ENCODE results near the gene RALBP1. TPM values are rescaled to one million over a fixed set of nuclear protein-coding genes. Genes with fewer than 3 reads are reported as not detected.

The RALBP1 gene
- total and polyA plus RNA-seq, 2 of the 4 experiments (the other 2 are of a cell fraction) = 30.6 to 38.2 TPM

GRCh38 chr18:9535430-9535991 lies 60.2 kb downstream of the RALBP1 start:
- Histone ChIP-seq H3K4me2 (ENCODE audit: low read depth, low read length) (peak overlapping the region; percentile 9; the same call in 1 of the 2 replicates), H3K23ac (ENCODE audit: low read depth, low read length) (peak overlapping the region; percentile 46; the same call in 1 of the 2 replicates), H4K5ac (ENCODE audit: low read depth, low read length) (no peak overlapping the region), H2BK20ac (ENCODE audit: low read depth, low read length) (peak overlapping the region; percentile 67; the same call in 1 of the 2 replicates), H3K56ac (ENCODE audit: extremely low read depth, insufficient read depth, low read length) (no peak overlapping the region), H3K36me3 (ENCODE audit: control insufficient read depth, insufficient read depth, low read length) (peaks cover 41% of the 10 kb centered on the region), H3K79me1 (ENCODE audit: low read depth in 1 of 2, low read length in 2 of 2) (peaks cover 12 to 34% of the 10 kb centered on the region in 2 experiments), H2BK5ac (ENCODE audit: low read depth, low read length, poor library complexity, severe bottlenecking) (peak overlapping the region; percentile 73), H2AFZ (replicated peaks; ENCODE audit: low read length, poor library complexity) (peak overlapping the region; percentile 54), H3K4me3 (ENCODE audit: insufficient read depth, low read depth, low read length) (no peak overlapping the region), H4K8ac (ENCODE audit: low read depth in 2 of 2, low read length in 2 of 2) (peak overlapping the region; percentile 1 to 44; a peak in 3 of 4 replicates), H3K14ac (replicated peaks; ENCODE audit: low read depth, low read length) (0 out of 2 replicates have a peak overlapping the region, but pooled peaks have one; percentile 51), H3K9me3 (ENCODE audit: control insufficient read depth, insufficient read depth, low read length) (no peaks in the 10 kb centered on the region), H3K4ac (ENCODE audit: low read depth, low read length) (peak overlapping the region; percentile 78), H3K4me1 (ENCODE audit: control insufficient read depth, insufficient read depth, low read length) (peaks cover 35% of the 10 kb centered on the region), H2BK15ac (ENCODE audit: low read depth, low read length) (peak overlapping the region; percentile 27; the same call in 1 of the 3 replicates), H2BK120ac (ENCODE audit: low read depth, low read length) (peak overlapping the region; percentile 73), H2AK5ac (ENCODE audit: low read depth, low read length) (peak overlapping the region; percentile 92), H2AK9ac (replicated peaks; ENCODE audit: low read depth, low read length, poor library complexity) (peak overlapping the region; percentile 66), H4K91ac (ENCODE audit: insufficient read depth, low read depth, low read length) (peak overlapping the region; percentile 82), H4K20me1 (ENCODE audit: insufficient read depth, low read length) (no peaks in the 10 kb centered on the region), H3K27me3 (ENCODE audit: control insufficient read depth, insufficient read depth, low read length) (no peaks in the 10 kb centered on the region), H3K27ac (ENCODE audit: insufficient read depth, low read length) (peak overlapping the region; percentile 62), H3K9me1 (ENCODE audit: insufficient read depth, low read length) (peaks cover 25% of the 10 kb centered on the region), H3K9ac (ENCODE audit: low read depth, low read length) (no peak overlapping the region), H3K18ac (ENCODE audit: low read depth, low read length) (no peak overlapping the region; the same call in 1 of the 2 replicates)
- peak; percentile 82; the same call in 1 of the 2 replicates for TF ChIP-seq MXI1 (IDR thresholded peaks at IDR 0.05; ENCODE audit: borderline replicate concordance, low read depth, low read length)
- no peak for TF ChIP-seq POLR2A (IDR thresholded peaks at IDR 0.05; ENCODE audit: low read depth, low read length)
- TF ChIP-seq USF2 (IDR thresholded peaks at IDR 0.05; ENCODE audit: low read depth, low read length) = peak; percentile 95
- TF ChIP-seq CEBPB (IDR thresholded peaks at IDR 0.05; ENCODE audit: low read depth, low read length) = peak; percentile 96
- TF ChIP-seq BHLHE40 (IDR thresholded peaks at IDR 0.05; ENCODE audit: low read depth, low read length) = peak; percentile 85
- peak; percentile 60 for TF ChIP-seq RCOR1 (IDR thresholded peaks at IDR 0.05; ENCODE audit: insufficient replicate concordance, low read length)
- TF ChIP-seq MAZ (IDR thresholded peaks at IDR 0.05; ENCODE audit: borderline replicate concordance, low read depth, low read length) = no peak
- TF ChIP-seq FOS (IDR thresholded peaks at IDR 0.05; ENCODE audit: low read depth, low read length) = no peak
- BruUV-seq (replicated peaks) = no TSS peak
- ChIA-PET POLR2A (ENCODE audit: unreplicated experiment) (no interaction called here), CTCF (no interaction called here)
- intact Hi-C loops (cut with micrococcal nuclease) = no loop called here
- WGBS, 2 experiments (ENCODE audit: extremely low coverage in 2 of 2, insufficient read length in 1 of 2) = 71% methylated on average over 22 of the region's 27 CpGs; no CpG with 5 or more reads in 1 of the 2 experiments
- DNase-seq (peak; percentile 96), ATAC-seq (ENCODE audit: low read depth) (peak; percentile 75)
- dilution Hi-C loops (cut with HindIII; ENCODE audit: low sequenced_read_pairs, unreplicated experiment) = no loop called here
- in situ Hi-C loops (cut with MboI; ENCODE audit: low sequenced_read_pairs) = no loop called here
